GM18511 (cell line): ENCODE results near the gene ZDHHC3.

Experiments used
- ATAC-seq: cut with Tn5 transposase; IDR thresholded peaks from one replicate; pipeline ENCODE4 v1.9.1; 2021; ENCODE audit warnings: mild to moderate bottlenecking, moderate library complexity; ENCODE audit not compliant: unreplicated experiment

The ZDHHC3 gene, protein sequence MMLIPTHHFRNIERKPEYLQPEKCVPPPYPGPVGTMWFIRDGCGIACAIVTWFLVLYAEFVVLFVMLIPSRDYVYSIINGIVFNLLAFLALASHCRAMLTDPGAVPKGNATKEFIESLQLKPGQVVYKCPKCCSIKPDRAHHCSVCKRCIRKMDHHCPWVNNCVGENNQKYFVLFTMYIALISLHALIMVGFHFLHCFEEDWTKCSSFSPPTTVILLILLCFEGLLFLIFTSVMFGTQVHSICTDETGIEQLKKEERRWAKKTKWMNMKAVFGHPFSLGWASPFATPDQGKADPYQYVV

DNA sequence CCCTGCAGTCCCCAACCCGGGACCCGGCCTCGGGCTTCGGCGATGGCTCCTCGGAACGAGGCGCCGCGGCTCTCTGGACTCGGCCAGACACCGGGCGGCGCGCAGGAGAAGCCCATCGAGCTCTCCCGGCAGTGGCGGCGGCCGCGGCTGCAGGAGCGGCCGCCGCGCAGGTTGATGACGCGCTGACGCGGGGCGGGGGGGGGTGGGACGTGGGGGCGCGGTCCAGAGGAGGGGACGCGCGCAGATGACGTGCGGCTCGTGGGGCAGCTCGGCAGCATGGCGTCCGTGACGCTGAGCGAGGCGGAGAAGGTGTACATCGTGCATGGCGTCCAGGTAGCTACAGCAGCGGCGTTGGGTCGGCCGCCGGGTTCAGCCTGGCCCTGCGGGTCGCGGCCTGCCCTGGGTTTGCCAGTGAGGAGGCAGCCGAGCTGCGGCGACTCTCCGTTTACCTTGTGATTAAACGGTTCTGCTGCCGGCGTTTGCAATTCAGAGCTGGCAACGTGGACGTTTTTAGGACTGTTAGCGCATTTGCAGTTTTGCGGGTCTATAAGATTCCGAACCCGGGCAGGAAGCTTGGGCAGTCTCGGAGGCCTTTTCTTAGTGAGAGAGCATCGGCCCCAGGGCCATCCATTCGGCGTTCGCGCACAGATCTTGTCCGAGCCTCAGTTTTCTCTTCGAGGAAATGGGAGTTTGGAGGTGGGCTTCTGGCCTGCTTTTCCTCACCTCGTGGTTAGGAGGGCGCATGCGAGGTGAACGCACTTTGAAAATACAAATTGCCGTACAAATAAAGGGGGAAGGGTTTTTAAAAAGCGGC is at the start of gene ZDHHC3, which contains the start of gene EXOSC7:
Gene ZDHHC3 (minus strand): TSS at position 173 of the 814 bp plus-strand sequence. CDS start 16,738 bp downstream, outside the sequence.
Gene EXOSC7 (plus strand): TSS at position 243 of the 814 bp plus-strand sequence. CDS start 34 bp downstream, at position 277.
- peak; percentile 78 for ATAC-seq

DNA sequence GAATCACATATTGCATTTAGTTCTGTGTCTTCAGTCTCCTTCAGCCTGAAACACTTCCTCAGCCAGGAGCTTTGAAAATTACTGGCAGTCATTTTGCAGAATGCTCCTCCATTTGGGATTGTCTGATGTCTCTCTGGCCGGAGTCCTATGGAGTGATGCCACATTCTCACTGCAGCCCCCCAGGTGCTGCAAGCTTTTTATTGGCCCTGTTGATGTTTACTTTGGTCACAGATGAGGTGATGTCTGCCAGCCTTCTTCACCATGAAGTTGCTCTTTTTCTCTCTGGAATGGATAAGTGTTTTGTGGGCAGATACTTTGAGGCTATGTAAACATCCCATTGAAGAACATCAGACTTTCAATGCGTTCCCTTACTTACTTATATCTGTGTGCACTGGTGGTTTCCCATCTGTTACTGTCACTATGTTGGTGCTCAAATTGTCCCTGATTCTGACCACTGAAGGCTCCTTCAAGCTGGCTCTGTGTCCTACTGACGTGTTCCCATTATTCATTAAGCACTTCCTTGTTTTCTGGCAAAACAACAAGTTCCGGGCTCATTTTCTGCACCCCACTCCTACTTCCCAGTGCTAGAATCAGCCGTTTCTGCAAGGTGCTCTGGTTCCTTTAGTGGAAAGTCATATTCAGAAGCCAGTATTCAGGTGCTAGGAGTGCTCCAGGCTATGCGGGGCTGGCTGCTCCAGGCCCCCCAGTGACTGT is 48.7 kb upstream of the ZDHHC3 start:
- no peak for ATAC-seq

DNA sequence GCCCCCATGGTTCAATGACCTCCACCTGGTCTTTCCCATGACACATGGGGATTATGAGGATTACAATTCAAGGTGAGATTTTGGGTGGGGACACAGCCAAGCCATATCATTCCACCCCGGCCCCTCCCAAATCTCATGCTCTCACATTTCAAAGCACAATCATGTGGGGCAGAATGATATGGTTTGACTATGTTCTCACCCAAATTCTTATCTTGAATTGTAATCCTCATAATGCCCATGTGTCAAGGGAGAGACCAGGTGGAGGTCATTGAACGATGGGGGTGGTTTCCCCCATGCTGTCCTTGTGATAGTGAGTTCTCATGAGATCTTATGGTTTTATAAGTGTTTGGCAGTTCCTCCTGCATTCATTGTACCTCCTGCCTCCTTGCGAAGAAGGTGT is 47.7 kb upstream of the ZDHHC3 start:
- no peak for ATAC-seq

DNA sequence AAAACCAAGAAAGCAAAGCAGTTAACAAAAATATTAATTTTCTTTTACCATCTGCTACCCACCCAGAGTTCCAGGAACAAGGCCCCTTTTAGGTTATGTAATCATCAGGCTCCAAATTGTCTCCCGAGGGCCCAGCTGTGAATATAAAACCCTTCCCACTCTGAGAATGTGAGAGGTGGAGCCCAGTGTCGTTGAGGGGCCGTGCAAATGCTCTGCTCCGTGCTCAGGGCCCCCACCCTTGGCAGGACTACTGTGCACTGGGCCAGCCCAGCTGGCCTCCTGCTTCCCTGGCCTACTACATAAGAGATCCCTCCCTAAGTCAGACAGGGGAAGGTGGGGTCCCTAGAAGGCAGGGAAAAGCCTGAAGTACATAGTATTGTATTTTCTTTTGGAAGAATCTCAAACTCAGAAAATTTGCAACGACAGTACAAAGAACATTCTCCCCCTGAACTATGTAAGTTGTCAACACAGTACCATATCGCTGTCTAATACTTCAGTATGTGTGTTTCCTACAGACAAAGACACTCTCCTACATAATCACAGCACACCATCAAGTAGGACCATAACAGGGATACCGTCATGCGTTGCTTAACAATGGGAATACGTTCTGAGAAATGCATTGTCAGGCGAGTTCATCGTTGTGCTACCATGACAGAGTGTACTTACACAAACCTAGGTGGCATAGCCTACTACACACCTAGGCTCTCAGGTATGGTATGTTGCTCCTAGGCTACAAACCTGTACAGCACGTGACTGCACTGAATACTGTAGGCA is 45.7 kb upstream of the ZDHHC3 start:
- ATAC-seq, result no peak

DNA sequence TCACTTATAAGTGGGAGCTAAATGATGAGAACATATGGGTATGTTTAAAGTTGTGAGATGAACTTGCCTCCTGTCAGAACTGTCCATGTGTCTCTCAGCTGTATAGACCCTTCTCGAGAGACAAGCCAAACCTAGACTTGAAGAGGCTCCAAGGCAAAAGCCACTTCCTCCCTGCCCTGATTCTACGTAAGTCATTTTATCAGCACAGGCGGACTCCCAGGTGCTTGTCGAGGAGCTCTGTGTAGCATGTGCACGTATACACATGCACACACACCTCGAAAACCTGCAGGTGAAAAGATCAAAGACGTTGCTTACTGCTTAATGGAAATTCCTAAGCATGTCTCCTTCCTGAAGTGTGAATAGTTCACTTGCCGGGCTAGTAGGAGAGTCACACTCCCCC is 44.6 kb upstream of the ZDHHC3 start:
- ATAC-seq, result no peak

DNA sequence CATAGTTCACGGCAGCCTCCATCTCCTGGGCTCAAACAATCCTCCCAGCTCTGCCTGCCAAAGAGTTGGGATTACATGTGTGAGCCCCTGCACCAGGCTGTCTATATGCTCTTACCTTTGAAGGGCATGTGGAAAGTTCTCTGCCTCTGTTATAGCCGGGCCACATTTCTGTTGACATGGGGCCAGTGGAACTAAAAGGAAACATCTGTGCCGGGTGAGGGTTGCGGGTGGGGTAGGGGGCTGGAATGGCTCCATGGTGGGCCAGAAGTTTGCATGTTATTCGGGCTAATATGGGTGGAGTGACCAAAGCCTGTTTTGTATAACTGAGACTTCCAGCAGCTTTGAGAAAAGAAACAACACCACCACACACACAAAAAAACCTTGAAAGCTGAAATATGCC is 41.8 kb upstream of the ZDHHC3 start:
- ATAC-seq, result no peak

DNA sequence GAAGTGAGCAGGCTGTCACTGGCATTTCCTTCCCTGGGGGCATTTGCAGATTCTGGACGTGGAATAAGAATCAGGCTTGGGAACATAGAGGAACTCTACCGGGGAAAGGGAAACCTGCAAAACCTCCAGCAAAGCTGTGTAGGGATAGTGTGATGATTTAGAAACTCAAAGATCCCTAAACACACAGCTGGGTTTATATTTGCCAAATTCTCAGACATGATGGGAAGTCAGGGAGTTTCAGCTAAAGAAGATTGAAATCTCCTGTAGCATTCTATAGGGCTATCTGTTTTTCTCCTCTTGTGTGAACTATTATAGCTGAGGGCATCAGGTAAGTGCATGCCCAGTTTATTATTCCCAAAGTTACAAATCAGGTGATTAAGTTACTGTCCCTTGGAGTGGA is 40.9 kb upstream of the ZDHHC3 start:
- no peak for ATAC-seq

DNA sequence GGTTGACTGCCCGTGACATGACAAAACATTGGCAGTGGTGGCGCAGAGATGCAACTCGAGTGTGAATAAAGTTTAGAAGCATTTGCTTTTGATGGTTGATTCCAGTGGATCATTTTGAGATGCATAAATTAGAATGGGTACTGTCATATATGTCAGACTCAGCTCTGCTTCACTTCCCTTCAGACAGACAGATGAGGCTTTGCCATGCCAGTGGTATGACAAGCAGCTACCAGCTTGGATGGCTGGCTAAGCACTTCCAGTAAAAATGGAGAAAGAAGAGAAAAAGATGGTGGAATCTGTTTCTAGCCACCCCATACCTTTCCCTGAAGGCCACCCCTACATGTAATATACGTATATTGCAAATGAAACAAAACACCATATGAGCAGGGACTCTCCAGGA is 36.6 kb upstream of the ZDHHC3 start:
- ATAC-seq, result no peak

DNA sequence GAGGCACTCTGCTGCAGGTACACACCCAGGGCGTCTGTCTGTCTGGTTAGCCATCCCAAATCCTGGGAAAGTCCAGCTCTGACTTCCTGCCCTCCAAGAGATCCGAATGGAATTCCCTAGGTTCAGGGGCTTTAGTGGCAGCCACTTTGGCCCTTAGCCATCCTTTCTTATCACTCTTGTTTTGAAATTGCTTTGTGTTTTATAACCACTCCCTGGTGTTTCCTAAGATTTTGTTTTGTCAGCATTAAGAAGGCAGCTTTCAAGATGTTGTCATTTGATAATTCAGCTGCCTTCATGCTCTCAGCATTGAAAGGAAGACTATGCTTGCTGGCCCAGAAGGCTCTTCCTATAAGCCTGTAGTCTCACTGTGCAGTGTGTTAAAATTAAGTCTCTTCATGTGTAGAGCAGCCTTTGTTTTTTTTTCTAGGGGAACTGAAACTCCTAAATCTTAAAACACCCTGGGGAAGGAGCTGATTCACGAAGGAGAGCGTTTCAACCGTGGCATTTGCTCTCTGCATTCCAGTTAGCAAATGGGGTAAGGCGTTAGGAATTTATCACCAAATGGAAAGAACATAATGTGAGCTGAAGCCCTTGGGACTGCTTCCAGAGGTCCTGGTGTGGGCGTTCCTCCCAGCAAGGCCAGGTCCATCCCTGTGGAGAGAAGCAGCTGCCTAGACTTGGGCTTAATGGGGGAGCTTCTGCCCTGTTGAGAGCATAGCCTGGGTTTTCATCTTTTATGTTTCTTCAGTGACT is 36.0 kb upstream of the ZDHHC3 start:
- peak; percentile 62 for ATAC-seq

DNA sequence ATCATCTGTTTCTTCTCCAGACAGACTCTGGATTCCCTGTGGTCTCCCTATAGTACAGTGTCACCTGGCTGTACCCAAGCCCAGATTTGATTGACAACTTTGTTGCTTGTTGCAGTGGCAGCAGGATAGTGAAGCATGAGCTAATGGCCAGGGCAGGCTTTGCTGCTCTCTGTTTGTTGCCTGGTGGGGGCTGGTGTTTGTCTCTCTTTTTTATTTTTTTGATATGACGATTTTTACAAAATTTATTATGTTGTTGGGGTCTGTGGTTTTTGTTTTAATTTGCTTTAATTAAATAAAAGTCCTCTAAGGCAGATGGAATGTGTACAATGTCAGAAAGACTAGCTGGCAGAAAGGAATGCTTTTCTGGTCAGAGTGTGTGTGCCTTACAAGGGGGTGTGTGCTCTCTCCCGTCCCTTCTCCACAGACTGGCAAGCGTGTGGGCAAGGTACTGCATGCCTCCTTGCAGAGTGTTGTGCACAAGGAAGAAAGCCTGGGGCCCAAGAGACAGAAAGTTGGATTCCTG is 34.9 kb upstream of the ZDHHC3 start:
- no peak for ATAC-seq

DNA sequence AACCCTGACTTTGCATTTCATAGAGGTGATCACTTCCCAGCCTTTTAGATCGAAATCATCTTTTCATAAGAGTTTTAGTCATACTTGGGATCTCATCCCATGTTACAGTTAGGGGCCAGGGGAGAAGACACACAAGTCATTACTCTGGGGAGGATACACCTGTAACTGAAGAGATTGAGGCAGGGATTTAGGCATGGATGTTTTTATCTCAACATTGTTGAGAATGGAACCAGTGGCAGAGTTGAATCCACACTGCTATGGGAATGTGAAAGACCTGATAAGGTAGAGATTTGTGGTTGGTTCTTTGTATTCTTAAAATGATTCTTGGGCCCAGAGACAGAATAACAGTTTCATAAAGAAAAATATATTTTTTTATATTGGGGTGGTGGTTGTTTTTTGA is 33.9 kb upstream of the ZDHHC3 start:
- no peak for ATAC-seq

DNA sequence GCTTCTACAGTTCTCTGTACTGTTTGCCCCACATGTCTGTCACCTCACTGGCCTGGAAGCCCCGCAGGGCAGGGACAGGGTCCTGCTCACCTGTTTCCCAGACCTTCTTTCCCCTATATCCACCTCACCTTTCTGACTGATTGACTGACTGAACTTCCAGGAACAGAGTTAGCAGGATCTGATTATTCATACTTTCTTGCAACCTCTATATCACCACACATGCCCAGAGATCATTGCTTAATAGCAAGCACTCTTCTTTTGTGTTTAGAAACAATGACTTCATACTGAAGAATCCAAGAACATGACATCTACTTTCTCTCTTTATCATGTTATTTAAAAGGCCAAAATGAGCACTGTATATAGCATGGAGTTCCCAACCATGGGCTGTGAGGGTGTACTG is 32.1 kb upstream of the ZDHHC3 start:
- ATAC-seq, result no peak

DNA sequence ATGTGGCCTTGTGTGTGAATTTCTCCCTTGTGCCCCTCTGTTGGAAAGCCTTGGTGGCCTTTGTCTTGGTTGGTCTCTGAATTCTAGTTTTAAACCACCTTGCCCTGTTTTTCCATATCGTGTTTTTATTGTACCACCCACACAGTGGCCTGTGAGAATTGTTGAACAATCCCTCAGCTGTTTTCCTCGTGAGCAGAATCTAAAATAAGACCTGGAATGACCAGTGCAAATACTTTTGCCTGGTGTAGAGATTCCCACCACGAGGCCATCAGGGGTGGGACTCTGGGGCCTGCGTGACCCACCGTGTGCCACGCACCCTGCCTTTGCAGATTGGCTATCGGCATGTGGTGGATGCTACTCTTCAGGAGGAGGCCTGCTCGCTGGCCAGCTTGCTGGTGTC is 31.1 kb upstream of the ZDHHC3 start:
- ATAC-seq, result no peak

DNA sequence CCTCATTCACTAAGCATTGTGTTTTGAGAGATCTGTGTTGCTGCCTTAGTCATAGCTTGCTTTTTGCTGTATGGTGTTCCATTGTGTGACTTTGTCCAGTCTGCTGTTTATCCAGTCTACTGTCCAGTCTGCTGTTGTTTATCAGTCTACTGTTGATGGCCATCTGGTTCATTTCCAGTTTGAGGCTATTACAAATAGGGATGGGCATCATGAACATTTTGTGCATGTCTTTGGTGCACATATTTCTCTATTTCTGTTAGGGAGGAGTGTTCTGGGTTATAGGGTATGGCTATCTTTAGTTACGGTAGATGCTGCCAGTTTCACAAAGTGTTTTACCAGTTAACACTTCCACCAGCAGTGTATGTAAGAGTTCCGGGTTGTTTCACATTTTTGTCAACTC is 27.9 kb upstream of the ZDHHC3 start:
- ATAC-seq, result no peak

DNA sequence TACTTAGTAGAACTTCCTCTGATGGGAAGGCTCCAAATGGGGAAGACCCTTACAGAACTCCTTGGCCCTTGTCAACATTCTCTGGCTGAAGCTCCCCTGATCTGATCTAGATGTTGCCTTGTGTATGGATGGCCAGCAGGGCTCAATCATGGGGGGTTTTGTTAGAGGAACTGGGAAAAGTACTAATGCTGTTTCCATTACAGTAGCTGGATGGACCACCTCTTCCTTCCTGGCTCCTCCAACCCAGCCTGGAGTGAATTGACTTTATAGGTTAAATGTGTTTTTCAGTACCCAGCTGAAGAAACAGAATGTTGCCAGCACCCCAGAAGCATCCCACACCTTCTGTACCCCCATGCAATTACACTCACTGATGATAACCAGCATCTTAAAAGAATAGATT is 27.4 kb upstream of the ZDHHC3 start:
- ATAC-seq, result no peak

DNA sequence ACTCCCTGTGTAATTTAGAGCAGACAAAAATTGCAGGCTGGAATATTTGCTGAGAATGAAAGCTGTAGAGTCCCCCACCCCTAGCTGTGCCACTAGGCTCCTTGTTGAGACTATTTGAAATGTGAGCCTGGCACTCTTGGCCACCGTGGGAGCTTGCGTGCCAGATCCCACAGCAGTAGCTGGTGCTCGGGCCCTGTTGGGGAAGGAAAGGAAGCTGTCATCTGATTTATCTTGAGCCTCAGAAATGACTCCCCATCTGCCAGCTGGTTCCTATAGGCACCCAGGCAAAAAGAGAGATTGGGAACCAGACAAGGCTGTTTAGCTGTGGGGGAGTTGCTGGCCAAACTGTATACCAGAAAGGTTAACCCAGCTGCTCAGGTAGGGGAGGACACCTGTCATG is 26.7 kb upstream of the ZDHHC3 start:
- no peak for ATAC-seq

DNA sequence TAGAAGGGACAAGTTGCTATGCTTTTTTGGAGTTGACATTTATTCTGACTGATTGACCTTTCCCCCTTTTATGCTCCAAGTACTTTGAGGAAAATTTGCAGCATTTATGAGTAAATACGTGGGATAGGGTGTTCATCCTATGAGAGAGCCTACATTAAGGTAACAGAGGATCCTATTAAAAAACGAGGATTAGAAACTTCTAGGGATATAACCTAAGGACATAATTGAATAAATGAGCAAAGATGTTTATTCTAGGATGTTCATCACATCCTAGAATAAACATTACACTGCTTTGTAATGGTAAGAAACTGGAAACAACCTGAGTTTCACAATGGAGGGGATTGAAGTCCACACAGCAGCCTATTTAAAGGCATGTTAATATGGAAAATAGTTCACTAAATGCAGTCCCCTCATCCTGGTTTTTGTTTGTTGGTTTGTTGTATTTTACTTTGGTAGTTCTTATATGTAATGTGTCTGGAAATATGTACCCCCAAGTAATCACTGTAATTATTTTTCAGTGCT is 26.2 kb upstream of the ZDHHC3 start:
- ATAC-seq, result no peak

DNA sequence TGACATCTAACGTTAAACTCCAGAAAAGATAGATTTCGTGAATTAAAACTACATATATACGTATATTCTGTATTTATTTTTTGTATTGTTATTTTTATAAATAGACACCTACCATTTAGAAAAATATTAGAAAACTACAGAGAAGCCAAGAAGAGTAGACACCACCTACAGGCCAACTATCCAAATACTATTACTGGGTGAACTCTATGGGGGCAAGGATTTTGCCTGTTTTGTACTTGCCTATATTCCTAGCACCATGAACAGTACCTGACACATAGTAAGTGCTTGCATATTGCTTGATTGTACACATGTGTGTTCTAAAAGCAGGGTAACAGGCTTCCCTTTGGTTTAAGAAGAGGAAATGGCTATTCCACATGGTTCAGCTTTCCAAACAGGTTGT is 25.8 kb upstream of the ZDHHC3 start:
- ATAC-seq, result no peak

DNA sequence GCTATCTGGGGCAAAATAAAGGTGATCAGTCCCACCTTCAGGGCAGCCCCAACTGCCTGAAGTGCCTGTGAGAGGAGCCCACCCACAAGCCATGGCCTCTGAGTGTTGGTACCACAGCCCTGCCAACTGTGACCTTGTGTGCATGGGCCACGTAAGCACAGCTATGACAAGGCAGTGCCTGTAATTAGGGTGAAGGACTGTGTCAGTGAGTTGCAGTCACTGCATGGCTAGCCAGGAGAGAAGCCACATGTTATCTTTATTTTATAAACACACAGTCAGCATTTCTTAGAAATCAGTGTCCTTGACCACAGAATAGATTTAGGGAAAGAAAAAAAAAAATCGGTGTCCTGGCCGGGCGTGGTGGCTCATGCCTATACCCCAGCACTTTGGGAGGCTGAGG is 24.8 kb upstream of the ZDHHC3 start:
- no peak for ATAC-seq

DNA sequence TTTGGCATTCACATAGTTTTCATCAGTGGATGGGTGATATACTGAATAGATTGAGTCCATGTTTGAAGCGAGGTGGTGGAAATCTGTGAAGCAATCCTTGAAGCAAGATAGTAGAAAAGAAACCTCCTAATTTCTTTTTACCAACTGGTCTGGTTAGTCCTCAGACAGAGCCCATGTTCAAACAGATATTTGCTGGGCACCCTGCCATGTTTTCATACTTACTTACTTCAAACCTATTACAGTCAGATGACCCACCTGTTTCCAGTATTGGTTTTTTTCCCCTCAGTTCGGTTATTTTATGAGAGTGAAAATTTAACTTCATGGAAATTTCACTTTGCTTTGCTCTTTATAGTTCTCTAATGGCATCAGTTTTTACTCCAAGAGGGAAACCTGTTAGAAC is 23.8 kb upstream of the ZDHHC3 start:
- no peak for ATAC-seq
